ENCODE data around the gene CNKSR3.

- TF ChIP-seq CTCF (IDR thresholded peaks at IDR 0.05; ENCODE audit: low read depth, low read length) (no peak), EZH2phosphoT487 (IDR thresholded peaks at IDR 0.05; ENCODE audit: low read depth) (no peak)
Observed at GRCh38 chr6:154481521-154482013, 28.9 kb downstream of the CNKSR3 start.

All from OCI-LY3 (cell line).